Mucosa of stomach (tissue), 1 donor: ENCODE results near the gene ZNF135.

Experiments
- H3K27me3 ChIP-seq: one replicate; pipeline ENCODE4 v1.7.0; 2013; ENCODE audit warnings: mild to moderate bottlenecking, low read length; ENCODE audit not compliant: control insufficient read depth, insufficient read depth
- H3K36me3 ChIP-seq: one replicate; pipeline ENCODE4 v1.7.0; 2013; ENCODE audit warnings: low read length; ENCODE audit not compliant: control insufficient read depth, insufficient read depth
- H3K4me1 ChIP-seq: one replicate; pipeline ENCODE4 v1.7.0; 2013; ENCODE audit warnings: mild to moderate bottlenecking, low read length; ENCODE audit not compliant: control insufficient read depth, insufficient read depth
- H3K4me3 ChIP-seq: one replicate; pipeline ENCODE4 v1.7.0; 2013; ENCODE audit warnings: low read length
- H3K9ac ChIP-seq: one replicate; pipeline ENCODE4 v1.7.0; 2013; ENCODE audit warnings: mild to moderate bottlenecking, low read length, moderate library complexity
- H3K9me3 ChIP-seq: one replicate; pipeline ENCODE4 v1.7.0; 2013; ENCODE audit warnings: mild to moderate bottlenecking, low read length, moderate library complexity; ENCODE audit not compliant: control insufficient read depth
- donor health status: Pancreatic carcinoma.

The ZNF135 gene

GRCh38 chr19:58085348-58085875, 26.3 kb downstream of the ZNF135 start:
- H3K4me1 ChIP-seq: no peaks in the 10 kb centered on the region
- no peak overlapping the region for H3K4me3 ChIP-seq
- H3K36me3 ChIP-seq: no peaks in the 10 kb centered on the region
- no peak overlapping the region for H3K9ac ChIP-seq
- no peaks in the 10 kb centered on the region for H3K27me3 ChIP-seq
- peaks cover 3% of the 10 kb centered on the region for H3K9me3 ChIP-seq

GRCh38 chr19:58086825-58087710, 28.0 kb downstream of the ZNF135 start:
- Histone ChIP-seq H3K9me3 (peaks cover 3% of the 10 kb centered on the region), H3K4me3 (no peak overlapping the region), H3K27me3 (no peaks in the 10 kb centered on the region), H3K9ac (no peak overlapping the region), H3K4me1 (no peaks in the 10 kb centered on the region), H3K36me3 (no peaks in the 10 kb centered on the region)

GRCh38 chr19:58088521-58089052, 29.5 kb downstream of the ZNF135 start:
- no peaks in the 10 kb centered on the region for H3K36me3 ChIP-seq

GRCh38 chr19:58089846-58090245, 30.8 kb downstream of the ZNF135 start:
- H3K9me3 ChIP-seq: peaks cover 1% of the 10 kb centered on the region
- no peaks in the 10 kb centered on the region for H3K36me3 ChIP-seq
- no peaks in the 10 kb centered on the region for H3K4me1 ChIP-seq

More at GRCh38 chr19:58088521-58089052, 29.5 kb downstream of the ZNF135 start:
- H3K4me3 ChIP-seq: no peak overlapping the region
- H3K27me3 ChIP-seq: no peaks in the 10 kb centered on the region
- H3K9ac ChIP-seq: no peak overlapping the region
- H3K9me3 ChIP-seq: peaks cover 3% of the 10 kb centered on the region
- H3K4me1 ChIP-seq: no peaks in the 10 kb centered on the region

GRCh38 chr19:58091251-58091995, 32.3 kb downstream of the ZNF135 start:
- H3K27me3 ChIP-seq: no peaks in the 10 kb centered on the region
- no peak overlapping the region for H3K4me3 ChIP-seq
- no peak overlapping the region for H3K9ac ChIP-seq
- H3K4me1 ChIP-seq: no peaks in the 10 kb centered on the region
- H3K9me3 ChIP-seq: no peaks in the 10 kb centered on the region
- no peaks in the 10 kb centered on the region for H3K36me3 ChIP-seq

More at GRCh38 chr19:58089846-58090245, 30.8 kb downstream of the ZNF135 start:
- Histone ChIP-seq H3K9ac (no peak overlapping the region), H3K27me3 (no peaks in the 10 kb centered on the region), H3K4me3 (no peak overlapping the region)

- Histone ChIP-seq H3K4me3 (no peak overlapping the region), H3K36me3 (no peaks in the 10 kb centered on the region), H3K27me3 (no peaks in the 10 kb centered on the region), H3K9ac (no peak overlapping the region), H3K9me3 (no peaks in the 10 kb centered on the region), H3K4me1 (peaks cover 4% of the 10 kb centered on the region)
Measured at GRCh38 chr19:58093071-58093470, 34.0 kb downstream of the ZNF135 start.

GRCh38 chr19:58095328-58095727, 36.2 kb downstream of the ZNF135 start:
- Histone ChIP-seq H3K36me3 (no peaks in the 10 kb centered on the region), H3K4me1 (peaks cover 7% of the 10 kb centered on the region), H3K9me3 (no peaks in the 10 kb centered on the region), H3K27me3 (no peaks in the 10 kb centered on the region), H3K4me3 (no peak overlapping the region), H3K9ac (no peak overlapping the region)

- Histone ChIP-seq H3K4me1 (peaks cover 7% of the 10 kb centered on the region), H3K4me3 (no peak overlapping the region), H3K36me3 (no peaks in the 10 kb centered on the region), H3K27me3 (no peaks in the 10 kb centered on the region), H3K9me3 (no peaks in the 10 kb centered on the region), H3K9ac (no peak overlapping the region)
Measured at GRCh38 chr19:58096884-58097283, 37.8 kb downstream of the ZNF135 start.

GRCh38 chr19:58097349-58097748, 38.3 kb downstream of the ZNF135 start:
- Histone ChIP-seq H3K4me1 (peaks cover 7% of the 10 kb centered on the region), H3K4me3 (peak overlapping the region; percentile 59), H3K9ac (peak overlapping the region; percentile 75), H3K27me3 (no peaks in the 10 kb centered on the region), H3K36me3 (no peaks in the 10 kb centered on the region), H3K9me3 (no peaks in the 10 kb centered on the region)

GRCh38 chr19:58097781-58098681, 38.9 kb downstream of the ZNF135 start, which contains the start of gene ZSCAN18:
TSS of gene ZSCAN18 (minus strand) at chr19:58098231. CDS start at chr19:58090267, 7,964 bp downstream.
- peak within 1 kb of the TSS; percentile 75 for H3K9ac ChIP-seq
- H3K27me3 ChIP-seq: no peaks in the 10 kb centered on the region
- H3K4me1 ChIP-seq: peaks cover 7% of the 10 kb centered on the region
- H3K4me3 ChIP-seq: peak within 1 kb of the TSS; percentile 59
- H3K9me3 ChIP-seq: no peaks in the 10 kb centered on the region
- H3K36me3 ChIP-seq: no peaks in the 10 kb centered on the region

GRCh38 chr19:58098682-58098998, 39.6 kb downstream of the ZNF135 start:
- peak overlapping the region; percentile 75 for H3K9ac ChIP-seq
- H3K27me3 ChIP-seq: no peaks in the 10 kb centered on the region

More at GRCh38 chr19:58098682-58098998, 39.6 kb downstream of the ZNF135 start:
- Histone ChIP-seq H3K4me3 (peak overlapping the region; percentile 59), H3K4me1 (peaks cover 7% of the 10 kb centered on the region), H3K36me3 (no peaks in the 10 kb centered on the region), H3K9me3 (no peaks in the 10 kb centered on the region)
